Panc1 (cell line): ENCODE results near the gene KCNQ4. TPM values are rescaled to one million over a fixed set of nuclear protein-coding genes. Genes with fewer than 3 reads are reported as not detected.

Experiments used
- ATAC-seq: fragments of 200-7000 bp; cut with Tn5 transposase; 2 replicates; pipeline ENCODE4 v1.9.1; 2020; ENCODE audit warnings: mild to moderate bottlenecking, moderate library complexity
- BruUV-seq: library from RNA; stranded (reverse); fragments of 400-500 nt; replicated peaks from 2 replicates; lab custom pipeline; 2021; lab: Mats Ljungman, UMichigan
- CTCF ChIA-PET: fragments of 300-600 bp; sonication (Branson Sonifier 250); formaldehyde crosslinking; loops from one replicate; lab custom pipeline; 2022; ENCODE audit warnings: antibody characterized with exemption; lab: Charles Lee
- POLR2A ChIA-PET: fragments of 300-600 bp; sonication (Branson Sonifier 250); formaldehyde crosslinking; loops from one replicate; lab custom pipeline; 2022; ENCODE audit warnings: antibody characterized with exemption; lab: Charles Lee
- DNase-seq: peaks from one replicate; pipeline ENCODE4 v3.0.0-alpha.2; 2010; ENCODE audit warnings: low read depth, low spot score
- H3K27ac ChIP-seq: 2 replicates; pipeline ENCODE4 v1.5.1; 2011; ENCODE audit warnings: mild to moderate bottlenecking, low read length, inconsistent platforms
- H3K27me3 ChIP-seq: fragments of 200-500 bp; sonication (Bioruptor generic); 2 replicates; pipeline ENCODE4 v1.6.0; 2014; ENCODE audit warnings: low read length, inconsistent platforms; ENCODE audit not compliant: control insufficient read depth, insufficient read depth
- H3K36me3 ChIP-seq: fragments of 200-500 bp; sonication (Bioruptor generic); 2 replicates; pipeline ENCODE4 v1.5.1; 2014; ENCODE audit warnings: inconsistent platforms, mild to moderate bottlenecking, low read length, moderate library complexity; ENCODE audit not compliant: control insufficient read depth, insufficient read depth
- H3K4me1 ChIP-seq: 2 replicates; pipeline ENCODE4 v1.5.1; 2011; ENCODE audit warnings: inconsistent platforms, mild to moderate bottlenecking, low read length, moderate library complexity; ENCODE audit not compliant: control insufficient read depth, insufficient read depth
- H3K4me3 ChIP-seq, 2 experiments: 2 replicates each; pipeline ENCODE4 v1.5.1; 2011 to 2012; ENCODE audit warnings: low read depth in 2 of 2, low read length in 2 of 2, mild to moderate bottlenecking in 2 of 2, inconsistent platforms in 1 of 2, moderate library complexity in 1 of 2
- H3K9me3 ChIP-seq: fragments of 200-500 bp; sonication (Bioruptor generic); 2 replicates; pipeline ENCODE4 v1.5.1; 2014; ENCODE audit warnings: low read depth, mild to moderate bottlenecking, inconsistent platforms, low read length, moderate library complexity; ENCODE audit not compliant: control insufficient read depth, insufficient read depth
- CTCF ChIP-seq: fragments of 450-650 bp; IDR thresholded peaks from 2 replicates; pipeline ENCODE4 v1.5.1; 2017; ENCODE audit warnings: mild to moderate bottlenecking
- POLR2AphosphoS5 ChIP-seq: IDR thresholded peaks from 2 replicates; pipeline ENCODE4 v1.6.1; 2012; ENCODE audit warnings: mild to moderate bottlenecking, low read depth, low read length, moderate library complexity
- REST ChIP-seq, 2 experiments: IDR thresholded peaks; 2 replicates each; pipeline ENCODE4 v1.6.1; 2011 to 2012; ENCODE audit warnings: low read depth in 2 of 2, control low read depth in 1 of 2, low read length in 1 of 2, mild to moderate bottlenecking in 1 of 2, moderate library complexity in 1 of 2; ENCODE audit not compliant: insufficient read depth in 1 of 2
- SIN3A ChIP-seq: IDR thresholded peaks from 2 replicates; pipeline ENCODE4 v1.6.1; 2012; ENCODE audit warnings: low read depth, mild to moderate bottlenecking, low read length, moderate library complexity, borderline replicate concordance; ENCODE audit not compliant: insufficient read depth
- TCF7L2 ChIP-seq: IDR thresholded peaks from 2 replicates; pipeline ENCODE4 v1.6.1; 2011; ENCODE audit warnings: mild to moderate bottlenecking, low read depth, low read length, inconsistent platforms
- in situ Hi-C: cut with HindIII; loops from 2 replicates; pipeline ENCODE4 v1.10.0; 2016; ENCODE audit warnings: low sequenced_read_pairs, low pct_unique_long_range_greater_than_20kb
- intact Hi-C: fragments of 100-400 bp; cut with micrococcal nuclease; formaldehyde crosslinking; loops from one replicate; pipeline ENCODE4 v1.10.0; 2022; ENCODE audit not compliant: unreplicated experiment
- total RNA-seq: library from RNA; stranded (reverse); gene quantifications from one replicate; pipeline ENCODE4 v1.2.1, GENCODE V29; 2021; ENCODE audit not compliant: unreplicated experiment

The KCNQ4 gene
- total RNA-seq, 1 experiment from 2014 or later = 2.6 TPM

GRCh38 chr1:40822890-40823289 lies 39.3 kb downstream of the KCNQ4 start:
- no TSS peak for BruUV-seq
- DNase-seq (no peak), ATAC-seq (no peak)
- CTCF ChIA-PET = no interaction called here
- no peak for TF ChIP-seq REST (IDR thresholded peaks at IDR 0.05; ENCODE audit: insufficient read depth in 1 of 2, low read depth in 2 of 2, low read length in 1 of 2)
- no peak for TF ChIP-seq POLR2AphosphoS5
- no peak for TF ChIP-seq TCF7L2
- no peak for TF ChIP-seq SIN3A
- no peak for TF ChIP-seq CTCF
- POLR2A ChIA-PET = no interaction called here
- Histone ChIP-seq H3K27me3 (no peaks in the 10 kb centered on the region), H3K4me1 (peaks cover 9% of the 10 kb centered on the region), H3K4me3 (no peak overlapping the region), H3K9me3 (no peaks in the 10 kb centered on the region), H3K36me3 (no peaks in the 10 kb centered on the region), H3K27ac (no peak overlapping the region)
- in situ Hi-C loops = no loop called here
- intact Hi-C loops = no loop called here

GRCh38 chr1:40823345-40823744 lies 39.8 kb downstream of the KCNQ4 start:
- Histone ChIP-seq H3K36me3 (no peaks in the 10 kb centered on the region), H3K27me3 (no peaks in the 10 kb centered on the region), H3K9me3 (no peaks in the 10 kb centered on the region), H3K27ac (no peak overlapping the region), H3K4me1 (peaks cover 9% of the 10 kb centered on the region), H3K4me3 (no peak overlapping the region)
- TF ChIP-seq TCF7L2 (no peak), CTCF (no peak), SIN3A (no peak), REST (IDR thresholded peaks at IDR 0.05; ENCODE audit: insufficient read depth in 1 of 2, low read depth in 2 of 2, low read length in 1 of 2) (no peak), POLR2AphosphoS5 (no peak)
- POLR2A ChIA-PET = interaction anchor here (0.5 kb wide), 1 partner anchor 8 kb away, joined by 3 read pairs; no protein-coding TSS in a partner anchor
- CTCF ChIA-PET = no interaction called here
- intact Hi-C loops = no loop called here
- in situ Hi-C loops = no loop called here
- no peak for DNase-seq
- BruUV-seq = no TSS peak
- ATAC-seq = no peak
